GM18507 (cell line): ENCODE data around the gene DOCK9.

ENCODE experiments used
- DNase-seq: peaks from one replicate; pipeline ENCODE4 v3.0.0; 2011; ENCODE audit warnings: low read depth; ENCODE audit not compliant: insufficient read length; ENCODE audit errors: extremely low spot score
- FAIRE-seq: peaks from 2 replicates; lab custom pipeline; 2011; peaks lifted over from hg19 to GRCh38; lab: Jason Lieb, UNC

The DOCK9 gene, protein sequence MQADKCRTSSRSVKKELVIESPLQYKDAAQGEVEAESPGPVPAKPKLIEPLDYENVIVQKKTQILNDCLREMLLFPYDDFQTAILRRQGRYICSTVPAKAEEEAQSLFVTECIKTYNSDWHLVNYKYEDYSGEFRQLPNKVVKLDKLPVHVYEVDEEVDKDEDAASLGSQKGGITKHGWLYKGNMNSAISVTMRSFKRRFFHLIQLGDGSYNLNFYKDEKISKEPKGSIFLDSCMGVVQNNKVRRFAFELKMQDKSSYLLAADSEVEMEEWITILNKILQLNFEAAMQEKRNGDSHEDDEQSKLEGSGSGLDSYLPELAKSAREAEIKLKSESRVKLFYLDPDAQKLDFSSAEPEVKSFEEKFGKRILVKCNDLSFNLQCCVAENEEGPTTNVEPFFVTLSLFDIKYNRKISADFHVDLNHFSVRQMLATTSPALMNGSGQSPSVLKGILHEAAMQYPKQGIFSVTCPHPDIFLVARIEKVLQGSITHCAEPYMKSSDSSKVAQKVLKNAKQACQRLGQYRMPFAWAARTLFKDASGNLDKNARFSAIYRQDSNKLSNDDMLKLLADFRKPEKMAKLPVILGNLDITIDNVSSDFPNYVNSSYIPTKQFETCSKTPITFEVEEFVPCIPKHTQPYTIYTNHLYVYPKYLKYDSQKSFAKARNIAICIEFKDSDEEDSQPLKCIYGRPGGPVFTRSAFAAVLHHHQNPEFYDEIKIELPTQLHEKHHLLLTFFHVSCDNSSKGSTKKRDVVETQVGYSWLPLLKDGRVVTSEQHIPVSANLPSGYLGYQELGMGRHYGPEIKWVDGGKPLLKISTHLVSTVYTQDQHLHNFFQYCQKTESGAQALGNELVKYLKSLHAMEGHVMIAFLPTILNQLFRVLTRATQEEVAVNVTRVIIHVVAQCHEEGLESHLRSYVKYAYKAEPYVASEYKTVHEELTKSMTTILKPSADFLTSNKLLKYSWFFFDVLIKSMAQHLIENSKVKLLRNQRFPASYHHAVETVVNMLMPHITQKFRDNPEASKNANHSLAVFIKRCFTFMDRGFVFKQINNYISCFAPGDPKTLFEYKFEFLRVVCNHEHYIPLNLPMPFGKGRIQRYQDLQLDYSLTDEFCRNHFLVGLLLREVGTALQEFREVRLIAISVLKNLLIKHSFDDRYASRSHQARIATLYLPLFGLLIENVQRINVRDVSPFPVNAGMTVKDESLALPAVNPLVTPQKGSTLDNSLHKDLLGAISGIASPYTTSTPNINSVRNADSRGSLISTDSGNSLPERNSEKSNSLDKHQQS (N-terminal part only)

DNA sequence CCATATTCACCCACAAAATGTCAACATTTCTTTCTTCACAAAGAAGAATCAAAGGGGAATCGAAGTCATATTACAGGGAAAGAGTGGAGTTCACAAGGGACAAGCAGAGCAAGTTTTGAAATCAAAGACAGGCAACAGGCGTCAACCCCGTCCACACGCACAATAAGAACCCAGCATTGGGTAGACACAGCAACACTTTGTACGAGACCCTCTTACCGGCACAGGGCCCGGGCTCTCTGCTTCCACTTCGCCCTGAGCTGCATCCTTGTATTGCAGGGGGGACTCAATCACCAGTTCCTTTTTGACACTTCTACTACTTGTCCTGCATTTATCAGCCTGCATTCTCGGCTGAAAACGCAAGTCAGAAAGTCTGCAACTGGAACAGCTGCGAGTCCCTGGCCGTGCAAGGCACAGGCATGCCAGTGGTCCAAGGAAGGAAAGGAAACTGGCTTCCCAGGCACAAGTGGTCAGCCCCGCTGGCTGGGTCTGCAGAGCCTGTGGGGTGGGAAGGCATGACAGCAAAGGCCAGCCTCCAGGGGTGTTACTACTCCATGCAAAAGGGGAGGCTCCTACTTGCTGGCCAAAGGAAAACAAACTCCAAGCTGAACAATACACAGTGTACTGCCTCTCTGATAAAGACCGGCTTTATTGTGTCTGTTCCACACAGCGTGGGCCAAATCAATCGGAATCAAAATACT is at the start of gene DOCK9:
TSS of gene DOCK9 (minus strand) at position 497 of the 698 bp plus-strand sequence. CDS start at position 342, 155 bp downstream.
- FAIRE-seq (no peak), DNase-seq (no peak)

DNA sequence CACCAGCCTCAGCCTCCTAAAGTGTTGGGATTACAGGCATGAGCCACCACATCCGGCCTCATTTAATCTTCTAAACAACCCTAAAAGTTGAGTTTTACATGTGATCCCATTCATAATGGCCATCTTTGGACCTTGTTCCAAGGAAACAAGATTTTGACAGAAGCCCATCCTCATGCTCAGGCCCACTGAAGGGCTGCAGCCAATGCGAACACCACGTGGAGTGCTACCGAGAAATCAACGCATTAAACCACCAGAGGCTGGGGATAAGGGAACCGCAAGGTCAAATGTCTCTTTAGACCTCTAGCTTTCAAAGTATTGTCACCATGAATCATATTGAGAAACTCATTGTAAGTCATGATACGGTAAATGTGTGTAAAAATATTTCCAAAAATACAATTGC is 49.4 kb upstream of the DOCK9 start:
- FAIRE-seq (no peak), DNase-seq (no peak)

DNA sequence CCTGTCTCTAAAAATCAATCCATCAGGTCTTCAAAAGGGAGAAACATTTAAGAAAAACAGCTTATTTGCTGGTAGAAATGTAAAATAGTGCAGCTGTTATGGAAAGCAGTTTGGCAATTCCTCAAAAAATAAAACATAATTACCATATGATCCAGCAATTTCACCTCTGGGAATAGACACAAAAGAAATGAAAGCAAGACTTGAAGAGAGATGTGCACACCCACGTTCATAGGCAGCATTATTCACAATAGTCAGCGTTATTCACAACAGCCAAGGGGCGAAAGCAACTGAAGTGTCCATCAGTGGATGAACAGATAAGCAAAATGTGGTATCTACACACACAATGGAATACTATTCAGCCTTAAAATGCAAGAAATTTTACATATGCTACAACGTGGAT is 45.1 kb upstream of the DOCK9 start:
- no peak for DNase-seq
- no peak for FAIRE-seq

DNA sequence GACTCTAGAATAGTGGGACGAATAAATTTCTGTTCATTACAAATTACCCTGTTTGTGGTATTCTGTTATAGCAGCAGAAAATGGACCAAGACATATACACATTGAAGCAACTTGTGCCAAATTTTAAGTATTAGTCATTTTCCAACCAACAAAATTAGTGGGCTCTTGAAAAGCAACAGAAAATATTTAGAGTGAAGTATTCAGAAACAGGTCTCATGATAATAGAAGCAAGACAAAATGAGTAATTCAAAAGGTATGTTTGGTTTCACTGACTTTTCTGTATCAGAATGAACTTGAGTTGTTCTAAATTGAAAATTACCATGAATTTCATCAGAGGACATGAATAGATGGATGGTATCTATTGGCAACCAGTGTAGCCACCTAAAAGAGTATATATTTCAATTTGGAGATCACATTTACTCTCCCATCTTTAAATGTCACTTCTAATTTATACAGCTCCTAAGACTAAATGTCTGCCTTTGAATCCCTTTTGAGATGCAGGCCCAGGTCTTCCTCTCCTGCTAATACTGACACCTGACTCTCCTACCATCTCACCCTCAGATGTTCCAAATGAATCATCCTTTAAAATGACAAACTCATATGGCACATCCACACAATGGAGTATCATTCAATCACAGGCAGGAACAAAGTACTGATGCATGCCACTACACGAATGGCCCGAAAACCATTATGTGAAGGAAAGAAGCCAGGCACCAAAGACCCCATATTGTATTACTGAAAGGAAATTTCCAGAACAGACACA is 40.7 kb upstream of the DOCK9 start:
- FAIRE-seq (no peak), DNase-seq (no peak)

DNA sequence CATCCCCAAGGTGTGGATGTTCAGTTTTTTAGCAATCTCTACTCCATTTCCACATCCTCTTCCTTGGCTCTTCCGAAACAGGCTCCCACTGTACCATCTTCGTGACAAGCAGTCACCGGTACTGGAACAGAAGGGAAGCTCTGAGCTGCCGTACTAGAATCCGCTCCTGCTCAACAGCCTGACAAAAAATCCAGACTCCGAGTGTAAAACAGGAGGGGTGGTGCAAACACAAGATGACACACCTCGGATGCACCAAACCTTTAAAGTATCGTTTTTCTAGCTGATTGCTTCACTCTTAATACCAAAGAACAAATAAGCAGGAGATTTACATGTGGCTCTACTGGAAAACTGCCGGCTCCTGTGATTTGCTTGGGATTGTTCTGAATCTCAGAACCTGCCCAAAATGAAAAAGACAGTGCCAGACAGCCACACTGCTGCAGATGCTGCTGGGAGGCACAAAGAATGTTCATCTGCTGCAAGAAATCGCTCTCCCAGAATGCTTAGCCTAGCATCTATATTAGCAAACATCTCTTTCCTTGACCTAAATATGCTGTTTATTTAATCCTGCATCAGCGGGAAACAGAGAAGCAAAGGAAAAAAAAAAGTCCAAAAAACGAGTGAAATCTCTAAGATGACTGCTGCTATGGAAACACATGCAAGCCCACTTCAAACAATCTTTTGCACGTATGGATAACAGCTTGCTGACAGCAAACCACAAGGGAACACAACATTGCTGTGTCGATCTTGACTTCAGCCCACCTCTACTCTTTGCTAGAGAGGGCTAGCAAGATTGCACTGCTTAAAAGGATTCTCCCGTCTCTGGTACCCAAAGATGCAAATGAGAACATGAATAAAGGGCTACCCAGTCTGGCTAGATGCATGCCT is 38.0 kb upstream of the DOCK9 start:
- FAIRE-seq (no peak), DNase-seq (no peak)

DNA sequence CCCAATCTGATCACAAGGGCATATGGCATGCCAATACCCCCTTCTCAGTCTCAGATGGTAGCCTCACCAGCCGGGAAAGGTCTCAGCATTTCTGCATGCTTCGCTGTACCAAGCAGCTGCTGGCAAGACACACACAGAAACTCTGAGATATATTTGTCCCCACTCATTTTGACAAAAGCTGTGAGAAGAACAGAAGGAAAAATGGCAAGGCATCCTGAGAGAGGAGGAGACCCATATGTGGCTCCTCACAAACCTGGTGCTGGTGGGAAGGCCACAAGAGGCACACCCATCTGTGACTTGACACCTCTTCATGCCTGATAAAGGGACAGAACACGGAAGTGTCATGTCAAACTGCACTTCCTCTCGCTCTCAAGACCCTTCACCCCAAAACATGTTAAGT is 36.7 kb upstream of the DOCK9 start:
- DNase-seq (no peak), FAIRE-seq (no peak)

DNA sequence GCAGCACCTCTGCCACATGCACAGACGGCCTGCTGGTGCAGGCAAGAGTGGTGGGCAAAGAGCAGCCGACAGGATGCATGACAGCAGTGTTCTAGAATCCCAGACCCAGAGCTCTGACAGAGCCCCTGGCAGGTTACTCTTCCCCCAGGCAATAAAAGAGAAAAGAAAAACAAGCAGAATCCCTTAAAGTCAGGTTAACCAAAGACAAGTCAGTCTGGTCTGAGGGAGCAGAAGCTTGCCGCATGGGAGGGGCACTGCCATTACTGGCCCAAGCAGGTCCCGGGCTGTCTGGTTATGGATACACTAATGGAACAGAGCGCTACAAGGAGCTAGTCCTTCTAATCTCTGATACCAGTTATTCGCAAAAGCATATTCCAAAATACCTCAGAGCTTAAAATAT is 36.1 kb upstream of the DOCK9 start:
- DNase-seq = no peak
- FAIRE-seq = no peak

DNA sequence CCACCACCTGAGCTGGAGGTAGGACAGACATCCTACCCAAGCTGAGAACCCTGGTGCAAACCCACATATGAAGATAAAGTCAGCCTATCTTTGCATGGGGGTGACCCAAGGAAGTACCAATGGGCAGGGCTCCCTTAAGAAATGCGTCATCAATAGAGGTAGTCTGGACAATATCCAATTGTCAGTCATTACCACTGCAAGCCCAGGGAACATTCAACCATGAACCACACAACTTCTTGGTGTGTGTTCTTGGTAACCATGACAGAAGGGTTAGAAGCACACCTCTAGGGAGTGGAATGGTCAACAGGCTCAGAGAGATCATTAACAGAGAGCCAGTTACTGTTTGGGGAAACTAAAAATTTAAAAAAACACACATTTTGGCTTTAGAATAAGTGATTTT is 34.7 kb upstream of the DOCK9 start:
- DNase-seq (no peak), FAIRE-seq (no peak)

DNA sequence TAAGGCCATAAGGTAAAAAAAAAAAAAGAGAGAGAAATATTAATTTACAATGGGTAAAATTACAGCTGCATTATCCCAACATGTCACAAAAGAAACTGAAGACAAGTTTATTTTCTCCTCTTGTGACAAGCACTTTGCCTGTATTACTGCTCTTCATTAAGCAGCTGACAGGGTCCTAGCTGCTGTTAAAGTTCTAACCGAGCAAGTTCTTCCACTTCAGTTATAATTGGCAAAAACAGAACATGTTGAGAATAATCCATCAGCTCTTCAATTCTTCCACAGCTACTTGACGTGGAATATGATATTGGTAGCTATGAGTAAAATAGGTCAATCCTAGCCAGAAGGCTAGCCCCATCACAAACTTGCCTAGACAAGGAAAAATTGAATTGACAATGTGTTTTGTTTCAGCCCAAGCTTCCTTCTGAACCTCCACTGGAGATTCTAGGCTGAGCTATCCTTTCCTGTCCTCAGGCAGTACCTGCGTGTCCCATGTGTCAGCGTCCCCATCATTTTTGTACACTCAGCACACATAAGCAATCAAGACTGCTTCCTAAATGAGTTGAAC is 32.2 kb upstream of the DOCK9 start:
- FAIRE-seq (no peak), DNase-seq (no peak)

DNA sequence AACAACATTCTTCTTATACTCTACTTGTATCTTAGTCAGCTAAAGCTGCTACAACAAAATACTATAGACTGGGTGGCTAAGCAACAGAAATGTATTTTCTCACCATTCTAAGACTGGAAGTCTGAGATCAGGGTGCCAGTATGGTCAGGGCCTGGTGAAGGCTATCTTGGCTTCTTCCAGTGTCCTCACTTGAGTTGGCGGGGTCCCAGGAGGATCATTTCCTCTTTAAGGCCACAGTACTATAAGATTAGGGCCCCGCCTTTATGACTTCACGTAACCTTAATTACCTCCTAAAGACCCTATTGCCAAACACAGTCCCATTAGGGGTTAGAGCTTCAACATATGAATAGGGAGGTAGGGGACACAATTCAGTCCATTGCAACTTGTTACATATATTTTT is 30.7 kb upstream of the DOCK9 start:
- FAIRE-seq = no peak
- DNase-seq = no peak

DNA sequence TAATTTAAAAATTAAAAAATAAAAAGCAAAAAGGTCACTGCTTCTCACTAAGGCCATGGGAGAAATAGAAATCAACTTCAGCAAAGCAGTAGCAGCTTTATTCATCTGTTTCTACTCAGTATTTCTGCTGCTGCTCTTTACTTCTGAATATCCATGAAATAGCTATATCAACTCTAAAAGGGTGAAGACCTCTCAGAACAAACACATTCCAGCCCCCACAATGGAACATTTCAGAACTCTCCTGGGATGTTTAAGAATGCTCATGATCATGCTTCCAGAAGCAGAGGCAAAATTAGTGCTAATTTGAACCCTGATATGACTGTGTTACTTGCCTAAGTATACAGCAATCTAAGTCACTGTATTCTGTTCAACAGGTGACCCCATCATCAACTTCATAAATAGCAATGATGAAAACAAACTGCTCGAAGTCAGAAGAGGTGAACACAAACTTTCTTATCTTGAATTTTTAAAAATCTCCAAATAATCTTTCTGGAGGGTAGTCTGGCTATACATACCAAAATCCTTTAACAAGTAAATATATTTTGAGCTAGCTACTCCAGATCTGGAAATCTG is 29.6 kb upstream of the DOCK9 start:
- DNase-seq (no peak), FAIRE-seq (no peak)

DNA sequence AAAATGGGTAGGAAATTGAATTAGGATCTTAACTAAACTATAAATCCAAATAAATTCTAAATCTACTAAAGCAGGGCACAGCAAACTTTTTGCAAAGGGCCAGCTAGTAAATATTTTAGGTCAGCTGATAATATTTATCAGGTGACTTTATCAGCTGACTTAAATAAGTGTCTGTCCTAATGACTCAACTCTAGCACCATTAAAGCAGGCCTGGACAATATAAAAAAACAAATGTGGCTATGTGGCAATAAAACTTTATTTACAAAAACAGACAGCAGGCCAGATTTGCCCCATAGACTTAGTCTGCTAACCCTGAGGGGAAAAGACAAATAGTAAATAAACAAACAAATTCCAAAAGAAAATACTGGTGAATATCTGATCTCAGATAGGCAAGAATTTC is 27.7 kb upstream of the DOCK9 start:
- FAIRE-seq (no peak), DNase-seq (no peak)

DNA sequence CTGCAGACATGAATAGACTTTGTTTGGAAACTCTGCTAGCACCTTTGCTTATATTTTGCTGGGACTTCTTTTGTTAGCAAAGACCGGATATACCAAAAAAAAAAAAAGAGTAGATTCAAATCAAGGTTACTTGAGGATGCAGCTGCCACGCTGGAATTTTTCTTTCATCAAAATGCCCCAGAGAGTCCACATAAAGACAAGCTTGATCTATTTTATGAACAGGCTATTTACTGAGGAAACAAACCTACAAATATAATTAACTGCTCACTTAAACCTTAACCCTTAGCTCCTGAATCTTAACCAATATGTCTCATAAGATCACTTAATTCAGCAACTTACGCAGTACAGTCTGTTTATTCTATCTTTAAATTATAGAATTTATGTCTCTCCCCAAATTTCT is 27.1 kb upstream of the DOCK9 start:
- no peak for DNase-seq
- no peak for FAIRE-seq

DNA sequence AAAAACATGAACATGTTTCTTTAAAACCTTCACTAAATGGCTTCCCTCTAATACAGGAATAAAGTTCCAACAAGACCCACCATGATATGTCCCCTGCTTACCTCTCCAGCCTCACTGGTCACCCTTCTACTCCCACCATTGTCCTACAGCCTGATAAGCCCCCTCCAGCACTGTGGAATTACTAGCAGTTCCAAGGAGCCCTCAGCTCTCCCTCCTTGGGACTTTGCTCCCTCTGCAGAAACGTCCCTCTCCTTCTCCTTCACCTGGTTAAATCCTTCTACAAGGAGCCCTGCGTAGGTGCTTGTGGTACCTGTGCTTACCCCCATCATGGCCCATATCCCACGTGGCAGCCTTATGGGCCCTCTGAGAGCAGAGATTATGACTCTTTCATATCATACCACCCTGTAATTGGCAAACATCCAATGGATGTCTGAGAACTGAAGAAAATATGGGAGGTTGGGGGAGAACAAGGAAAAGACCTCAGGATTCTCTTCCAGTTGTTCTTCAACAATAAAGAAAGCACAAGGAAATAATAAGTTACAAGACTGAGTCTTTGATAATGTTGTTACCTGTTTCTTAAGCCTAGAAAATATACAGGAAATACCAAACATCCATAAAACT is 26.1 kb upstream of the DOCK9 start:
- no peak for FAIRE-seq
- DNase-seq = no peak

DNA sequence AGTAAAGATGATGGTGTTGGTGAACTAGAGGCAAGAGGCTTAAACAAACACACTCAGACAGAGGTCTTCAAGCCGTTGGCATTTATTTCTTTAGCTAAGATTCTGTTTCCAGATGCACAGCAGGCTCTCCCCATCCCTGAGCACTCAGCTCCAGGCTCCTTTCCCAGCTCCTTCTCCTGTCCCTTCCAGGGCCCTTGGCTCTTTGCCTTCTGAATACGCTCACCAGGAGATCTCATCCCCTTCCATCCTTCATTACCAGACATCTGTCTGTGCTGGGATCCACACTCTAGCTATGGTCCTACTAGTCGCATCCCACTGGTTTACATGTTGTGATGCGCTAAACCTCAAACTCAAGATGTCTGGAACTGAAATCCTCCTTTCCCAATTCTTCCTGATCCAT is 25.3 kb upstream of the DOCK9 start:
- DNase-seq (no peak), FAIRE-seq (no peak)

DNA sequence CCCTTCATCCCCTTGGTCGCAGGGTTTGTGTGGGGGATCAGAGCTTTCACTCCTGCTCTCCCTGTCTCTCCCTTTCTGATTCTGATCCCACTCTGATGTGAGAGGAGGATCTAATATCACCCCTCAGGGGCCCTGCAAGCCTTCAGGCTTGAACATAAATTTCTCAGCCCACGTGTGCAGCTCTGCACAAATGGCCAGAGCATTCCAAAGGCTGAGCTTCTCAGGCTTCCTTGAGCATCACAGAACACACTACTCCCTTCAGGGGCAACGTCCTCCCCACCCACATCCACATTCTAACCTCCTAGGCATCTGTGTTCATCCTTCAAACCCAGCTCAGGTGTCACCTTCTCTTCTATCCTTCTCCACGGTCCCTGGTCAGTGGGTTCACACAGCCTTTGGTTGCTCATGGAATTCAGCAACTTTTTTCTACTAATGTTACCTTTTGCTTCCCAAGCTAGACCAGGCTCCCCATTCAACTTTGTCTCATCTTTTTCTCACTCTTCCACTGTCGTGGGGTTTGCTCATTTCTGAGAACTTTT is 24.4 kb upstream of the DOCK9 start:
- DNase-seq (no peak), FAIRE-seq (no peak)

DNA sequence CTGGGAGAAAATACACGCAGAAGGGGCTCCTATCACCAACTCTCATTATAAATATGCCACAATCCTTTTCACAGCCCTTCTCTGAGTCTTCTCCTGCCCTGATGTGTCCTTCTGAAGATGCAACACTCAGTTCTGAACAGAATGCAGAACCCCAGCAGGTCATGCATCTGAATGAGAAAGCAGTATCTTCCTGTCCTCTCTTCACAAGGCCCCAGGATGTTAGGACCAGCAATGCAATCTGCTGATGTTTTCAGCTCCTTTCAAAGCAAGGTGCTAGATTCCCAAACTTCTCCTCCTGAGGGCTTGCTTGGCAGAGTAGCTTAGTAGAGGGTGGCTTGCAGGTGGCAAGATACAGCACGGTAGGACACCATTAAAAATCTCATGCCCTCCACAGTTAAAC is 22.3 kb upstream of the DOCK9 start:
- FAIRE-seq = no peak
- no peak for DNase-seq
